Choroid plexus epithelial cell (primary cell): ENCODE data around the gene PERCC1.

Experiments used
- DNase-seq: peaks from one replicate; pipeline ENCODE4 v3.0.0-alpha.2; 2010; ENCODE audit warnings: low read depth
- H3K4me3 ChIP-seq: 2 replicates; pipeline ENCODE4 v1.5.1; 2011; ENCODE audit warnings: low read depth, mild to moderate bottlenecking, control low read depth, low read length, moderate library complexity
- CTCF ChIP-seq: conservative IDR thresholded peaks from 2 replicates; pipeline ENCODE4 v1.5.1; 2011; ENCODE audit warnings: low read depth, mild to moderate bottlenecking, control low read depth, inconsistent platforms, low read length, moderate library complexity

Gene PERCC1

GRCh38 chr16:1390239-1390779, 40.6 kb upstream of the PERCC1 start:
- no peak for DNase-seq
- H3K4me3 ChIP-seq: no peak overlapping the region
- TF ChIP-seq CTCF: no peak

GRCh38 chr16:1392826-1393225, 38.1 kb upstream of the PERCC1 start:
- no peak for TF ChIP-seq CTCF
- H3K4me3 ChIP-seq: no peak overlapping the region
- DNase-seq: no peak

- no peak for DNase-seq
- no peak for TF ChIP-seq CTCF
- no peak overlapping the region for H3K4me3 ChIP-seq
Observed at GRCh38 chr16:1393613-1394176, 37.2 kb upstream of the PERCC1 start.

- no peak overlapping the region for H3K4me3 ChIP-seq
- DNase-seq: no peak
- TF ChIP-seq CTCF: no peak
Observed at GRCh38 chr16:1394367-1394951, 36.4 kb upstream of the PERCC1 start.

GRCh38 chr16:1395444-1396031, 35.3 kb upstream of the PERCC1 start:
- no peak overlapping the region for H3K4me3 ChIP-seq
- no peak for DNase-seq
- TF ChIP-seq CTCF: no peak

- no peak for TF ChIP-seq CTCF
- H3K4me3 ChIP-seq: no peak overlapping the region
- no peak for DNase-seq
Observed at GRCh38 chr16:1397779-1398178, 33.1 kb upstream of the PERCC1 start.
